ENCODE measurements around the gene BCLAF3. TPM values are rescaled to one million over a fixed set of nuclear protein-coding genes. Genes with fewer than 3 reads are reported as not detected.

BCLAF3 gene
- total and polyA plus RNA-seq, 2 donors (not counting 3 experiments of a cell fraction or from before 2014, with no cell fraction given) = 5.0 to 5.1 TPM

- H3K4me3 ChIP-seq (replicated peaks in 1 of 3; ENCODE audit: insufficient read depth in 1 of 3, low read depth in 1 of 3, low read length in 3 of 3) = no peak overlapping the region
- TF ChIP-seq MAX (IDR thresholded peaks at IDR 0.05; ENCODE audit: insufficient read depth, insufficient read length) = no peak
- TF ChIP-seq CTCF (IDR thresholded peaks at IDR 0.05; ENCODE audit: extremely low read depth in 1 of 2, insufficient read depth in 1 of 2, low read depth in 1 of 2, low read length in 2 of 2) = no peak
- no peak for TF ChIP-seq GATA2 (IDR thresholded peaks at IDR 0.05; ENCODE audit: insufficient read depth, insufficient read length, low read depth, low read length)
- no peak for TF ChIP-seq EZH2 (IDR thresholded peaks at IDR 0.05; ENCODE audit: borderline replicate concordance, low read depth, low read length, severe bottlenecking)
- TF ChIP-seq JUN (IDR thresholded peaks at IDR 0.05; ENCODE audit: borderline replicate concordance, insufficient read depth, insufficient read length, low read depth) = no peak
- no peak for TF ChIP-seq MYC (IDR thresholded peaks at IDR 0.05; ENCODE audit: low read depth, low read length)
- TF ChIP-seq FOS (IDR thresholded peaks at IDR 0.05; ENCODE audit: borderline replicate concordance, insufficient read depth, low read length) = no peak
- intact Hi-C loops (cut with micrococcal nuclease) (no loop called here), dilution Hi-C loops (cut with MboI; ENCODE audit: extremely low pct_ligation_motif_present, low sequenced_read_pairs) (no loop called here)
- H3K9me3 ChIP-seq (replicated peaks; ENCODE audit: control insufficient read depth, insufficient read depth, low read length) = no peaks in the 10 kb centered on the region
- no peak overlapping the region for H3K9ac ChIP-seq (replicated peaks; ENCODE audit: extremely low read depth, insufficient read depth, low read length)
- CTCF ChIA-PET = no interaction called here
- FAIRE-seq = no peak
- no peak overlapping the region for H3K27ac ChIP-seq (ENCODE audit: insufficient read depth, low read depth, low read length)
- H4K20me1 ChIP-seq (replicated peaks; ENCODE audit: control insufficient read depth, extremely low read depth, insufficient read depth, low read length) = no peaks in the 10 kb centered on the region
- no peak for DNase-seq (ENCODE audit: low read depth, low spot score)
- H2AFZ ChIP-seq (ENCODE audit: low read depth, low read length) = no peak overlapping the region
- no peaks in the 10 kb centered on the region for H3K27me3 ChIP-seq (ENCODE audit: control insufficient read depth in 2 of 2, insufficient read depth in 2 of 2, low read length in 2 of 2)
- POLR2A ChIA-PET = no interaction called here
- no peaks in the 10 kb centered on the region for H3K79me2 ChIP-seq (ENCODE audit: control insufficient read depth, insufficient read depth, low read length)
- H3K9me1 ChIP-seq (replicated peaks; ENCODE audit: control insufficient read depth, extremely low read depth, insufficient read depth, low read length) = no peaks in the 10 kb centered on the region
- no TSS peak for BruUV-seq (replicated peaks)
- no peaks in the 10 kb centered on the region for H3K4me1 ChIP-seq (ENCODE audit: control insufficient read depth, extremely low read depth, insufficient read depth, low read length)
- no peaks in the 10 kb centered on the region for H3K36me3 ChIP-seq (ENCODE audit: control insufficient read depth in 2 of 2, extremely low read depth in 1 of 2, insufficient read depth in 2 of 2, low read length in 2 of 2)
- no peak overlapping the region for H3K4me2 ChIP-seq (ENCODE audit: insufficient read depth, low read length)
Measured at GRCh38 chrX:19972984-19973383, 17.9 kb downstream of the BCLAF3 start.
